ENCODE measurements around the gene MAK. TPM values are rescaled to one million over a fixed set of nuclear protein-coding genes. Genes with fewer than 3 reads are reported as not detected.
"Not testable (repeated sequence)": the region's sequence is repeated elsewhere in the genome, so short reads cannot be mapped to it uniquely, and the experiment has no call there.

MAK gene
- total RNA-seq, 1 experiment from 2014 or later: 0.06 TPM

DNA sequence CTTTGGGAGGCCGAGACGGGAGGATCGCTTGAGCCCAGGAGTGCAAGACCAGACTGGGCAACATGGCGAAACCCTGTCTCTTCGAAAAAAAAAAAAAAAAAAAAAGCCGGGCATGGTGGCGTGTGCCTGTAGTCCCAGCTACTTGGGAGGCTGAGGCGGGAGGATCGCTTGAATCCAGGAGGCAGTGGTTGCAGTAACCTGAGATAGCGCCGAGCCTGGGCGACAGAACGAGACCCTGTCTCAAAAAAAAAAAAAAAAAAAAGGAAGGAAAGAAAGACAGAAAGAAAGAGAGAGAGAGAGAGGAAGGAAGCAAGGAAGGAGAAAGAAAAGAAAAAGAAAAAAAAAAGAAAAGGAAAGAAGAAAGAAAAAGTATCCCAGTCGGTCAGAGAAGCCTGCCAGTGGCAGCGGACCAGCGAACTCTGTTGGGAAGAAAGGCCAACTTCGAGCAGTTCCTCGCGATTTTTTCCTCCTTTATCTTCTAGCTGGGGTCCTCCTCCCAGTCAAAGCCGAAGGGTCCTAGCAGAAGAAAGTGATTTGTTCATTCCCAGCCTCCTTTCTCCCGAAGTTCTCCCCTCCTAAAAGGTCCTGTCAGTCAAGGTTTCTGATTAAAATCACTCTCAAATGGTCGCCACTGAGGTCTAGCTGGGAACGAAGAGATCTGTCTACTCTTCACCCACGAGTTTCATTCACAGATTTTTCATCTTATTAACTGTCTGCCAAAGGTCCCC is 46.1 kb upstream of the MAK start:
- no TSS peak for BruUV-seq (replicated peaks)

DNA sequence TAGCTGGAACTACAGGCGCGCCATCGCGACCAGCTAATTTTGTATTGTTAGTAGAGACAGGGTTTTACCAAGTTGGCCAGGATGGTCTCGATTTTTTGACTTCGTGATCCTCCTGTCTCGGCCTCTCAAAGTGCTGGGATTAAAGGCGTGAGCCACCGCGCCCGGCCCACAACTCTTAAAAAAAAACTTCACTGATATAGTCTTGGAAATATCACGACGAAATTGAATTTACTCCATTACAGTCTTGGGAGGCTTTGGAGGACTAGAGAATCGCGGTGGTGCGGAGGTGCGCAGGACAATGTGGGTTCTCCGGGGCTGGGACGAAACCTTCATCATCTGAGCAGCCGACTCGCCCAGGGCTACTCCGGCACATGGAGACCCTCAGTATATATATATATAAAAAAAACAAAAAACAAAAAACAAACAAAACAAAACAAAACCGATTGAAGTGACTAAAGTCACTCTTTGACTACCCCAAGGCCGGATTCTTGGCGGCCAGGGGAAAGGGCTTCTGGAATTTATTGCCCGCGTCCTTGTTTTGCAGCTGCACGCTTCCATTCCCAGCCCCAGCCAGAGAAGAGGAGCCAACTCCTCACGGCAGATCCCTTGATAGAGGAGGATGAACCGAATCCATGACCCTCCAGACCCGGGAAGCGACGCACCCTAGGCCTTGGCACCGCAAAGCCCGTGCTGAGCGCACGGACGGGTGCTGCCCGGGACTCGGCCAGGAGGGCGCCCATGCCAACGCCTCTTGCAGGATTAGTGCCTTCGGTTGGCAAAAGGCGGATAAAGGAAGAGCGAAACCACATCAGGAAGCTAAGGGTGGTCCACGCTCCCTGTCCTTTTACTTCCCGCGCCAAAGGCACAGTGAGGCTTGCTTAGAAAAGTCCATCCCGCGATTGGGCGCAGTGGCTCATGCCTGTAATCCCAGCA is 45.2 kb upstream of the MAK start:
- POLR2A ChIA-PET (ENCODE audit: low non-redundant PET): interaction anchor here (0.6 kb wide), 1 partner anchor 135 kb away, joined by 3 read pairs; no protein-coding TSS in a partner anchor
- Histone ChIP-seq H3K27me3 (replicated peaks; ENCODE audit: insufficient read depth, low read depth, low read length, poor library complexity) (peaks cover 4% of the 10 kb centered on the region), H3K27ac (ENCODE audit: low read depth, low read length, poor library complexity, severe bottlenecking) (no peak overlapping the region), H3K9me3 (ENCODE audit: low read depth, low read length, poor library complexity, severe bottlenecking) (no peaks in the 10 kb centered on the region), H3K4me1 (ENCODE audit: insufficient read depth, low read length, poor library complexity, severe bottlenecking) (peaks cover 8% of the 10 kb centered on the region), H3K4me3 (ENCODE audit: low read depth, low read length, poor library complexity, severe bottlenecking) (no peak overlapping the region), H3K36me3 (ENCODE audit: insufficient read depth, low read length, poor library complexity, severe bottlenecking) (no peaks in the 10 kb centered on the region)
- BruUV-seq (replicated peaks): no TSS peak
- DNase-seq (ENCODE audit: low spot score): no peak
- intact Hi-C loops (cut with micrococcal nuclease; ENCODE audit: unreplicated experiment): no loop called here
- no peak for TF ChIP-seq EZH2 (IDR thresholded peaks at IDR 0.05; ENCODE audit: borderline replicate concordance, low read depth, low read length, poor library complexity, severe bottlenecking)
- TF ChIP-seq, protein P1, sequence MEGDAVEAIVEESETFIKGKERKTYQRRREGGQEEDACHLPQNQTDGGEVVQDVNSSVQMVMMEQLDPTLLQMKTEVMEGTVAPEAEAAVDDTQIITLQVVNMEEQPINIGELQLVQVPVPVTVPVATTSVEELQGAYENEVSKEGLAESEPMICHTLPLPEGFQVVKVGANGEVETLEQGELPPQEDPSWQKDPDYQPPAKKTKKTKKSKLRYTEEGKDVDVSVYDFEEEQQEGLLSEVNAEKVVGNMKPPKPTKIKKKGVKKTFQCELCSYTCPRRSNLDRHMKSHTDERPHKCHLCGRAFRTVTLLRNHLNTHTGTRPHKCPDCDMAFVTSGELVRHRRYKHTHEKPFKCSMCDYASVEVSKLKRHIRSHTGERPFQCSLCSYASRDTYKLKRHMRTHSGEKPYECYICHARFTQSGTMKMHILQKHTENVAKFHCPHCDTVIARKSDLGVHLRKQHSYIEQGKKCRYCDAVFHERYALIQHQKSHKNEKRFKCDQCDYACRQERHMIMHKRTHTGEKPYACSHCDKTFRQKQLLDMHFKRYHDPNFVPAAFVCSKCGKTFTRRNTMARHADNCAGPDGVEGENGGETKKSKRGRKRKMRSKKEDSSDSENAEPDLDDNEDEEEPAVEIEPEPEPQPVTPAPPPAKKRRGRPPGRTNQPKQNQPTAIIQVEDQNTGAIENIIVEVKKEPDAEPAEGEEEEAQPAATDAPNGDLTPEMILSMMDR (conservative IDR thresholded peaks at IDR 0.05; ENCODE audit: low read depth, low read length): no peak
- CTCF ChIA-PET: no interaction called here

More for the DNA sequence above, 46.1 kb upstream of the MAK start:
- Histone ChIP-seq H3K27ac (ENCODE audit: low read depth, low read length, poor library complexity, severe bottlenecking) (no peak overlapping the region), H3K4me1 (ENCODE audit: insufficient read depth, low read length, poor library complexity, severe bottlenecking) (peaks cover 8% of the 10 kb centered on the region), H3K4me3 (ENCODE audit: low read depth, low read length, poor library complexity, severe bottlenecking) (no peak overlapping the region), H3K27me3 (replicated peaks; ENCODE audit: insufficient read depth, low read depth, low read length, poor library complexity) (peaks cover 4% of the 10 kb centered on the region), H3K9me3 (ENCODE audit: low read depth, low read length, poor library complexity, severe bottlenecking) (no peaks in the 10 kb centered on the region), H3K36me3 (ENCODE audit: insufficient read depth, low read length, poor library complexity, severe bottlenecking) (no peaks in the 10 kb centered on the region)
- ChIA-PET CTCF (no interaction called here), POLR2A (ENCODE audit: low non-redundant PET) (no interaction called here)
- TF ChIP-seq, protein P1 (conservative IDR thresholded peaks at IDR 0.05; ENCODE audit: low read depth, low read length): no peak
- no peak for TF ChIP-seq EZH2 (IDR thresholded peaks at IDR 0.05; ENCODE audit: borderline replicate concordance, low read depth, low read length, poor library complexity, severe bottlenecking)
- intact Hi-C loops (cut with micrococcal nuclease; ENCODE audit: unreplicated experiment): no loop called here
- DNase-seq (ENCODE audit: low spot score): no peak

DNA sequence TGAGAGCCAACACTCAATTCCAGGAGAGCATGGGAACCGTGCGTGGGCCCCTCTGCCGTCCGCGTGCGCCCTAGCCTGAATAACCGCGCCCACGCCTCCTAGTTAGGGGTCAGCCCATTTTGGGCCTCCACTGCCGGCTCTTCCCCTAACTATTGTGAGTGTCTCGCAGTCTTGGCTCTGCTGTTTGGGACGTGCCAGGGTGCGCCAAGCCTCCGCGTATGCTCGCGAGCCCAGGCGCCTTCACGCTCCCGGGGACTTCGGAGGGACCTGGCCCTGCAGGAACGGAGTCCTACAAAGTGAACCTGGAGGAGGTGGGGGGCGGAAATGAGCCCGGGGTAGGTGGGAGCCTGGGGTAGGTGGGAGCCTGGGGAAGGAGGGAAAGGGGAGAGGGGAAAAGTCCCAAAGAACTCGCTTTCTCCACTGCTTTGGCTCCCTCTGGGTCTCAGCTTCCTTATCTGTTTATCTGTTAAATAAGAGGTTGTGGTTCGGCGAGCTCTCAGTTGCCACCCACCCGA is 44.4 kb upstream of the MAK start:
- CTCF ChIA-PET: no interaction called here
- intact Hi-C loops (cut with micrococcal nuclease; ENCODE audit: unreplicated experiment): no loop called here

DNA sequence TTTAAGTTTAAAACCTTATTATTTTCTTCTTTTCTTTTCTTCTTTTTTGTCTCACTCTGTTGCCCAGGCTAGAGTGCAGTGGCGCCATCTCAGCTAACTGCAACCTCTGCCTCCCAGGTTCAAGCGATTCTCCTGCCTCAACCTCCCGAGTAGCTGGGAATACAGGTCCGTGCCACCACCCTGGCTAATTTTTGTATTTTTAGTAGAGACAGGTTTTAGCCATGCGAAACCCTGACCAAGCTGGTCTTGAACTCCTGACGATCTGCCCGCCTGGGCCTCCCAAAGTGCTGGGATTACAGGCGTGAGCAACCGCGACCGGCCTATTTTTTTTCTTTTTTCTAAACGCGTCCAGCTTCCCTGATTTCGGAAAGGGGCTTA is 43.9 kb upstream of the MAK start:
- H3K4me3 ChIP-seq (ENCODE audit: low read depth, low read length, poor library complexity, severe bottlenecking); POLR2A ChIA-PET (ENCODE audit: low non-redundant PET); DNase-seq (ENCODE audit: low spot score); H3K27ac ChIP-seq (ENCODE audit: low read depth, low read length, poor library complexity, severe bottlenecking); H3K36me3 ChIP-seq (ENCODE audit: insufficient read depth, low read length, poor library complexity, severe bottlenecking); BruUV-seq (replicated peaks); CTCF ChIA-PET; intact Hi-C loops (cut with micrococcal nuclease; ENCODE audit: unreplicated experiment); H3K9me3 ChIP-seq (ENCODE audit: low read depth, low read length, poor library complexity, severe bottlenecking); H3K27me3 ChIP-seq (replicated peaks; ENCODE audit: insufficient read depth, low read depth, low read length, poor library complexity); H3K4me1 ChIP-seq (ENCODE audit: insufficient read depth, low read length, poor library complexity, severe bottlenecking): not testable (repeated sequence)

More for the DNA sequence above, 44.4 kb upstream of the MAK start:
- TF ChIP-seq EZH2 (IDR thresholded peaks at IDR 0.05; ENCODE audit: borderline replicate concordance, low read depth, low read length, poor library complexity, severe bottlenecking): no peak
- TF ChIP-seq, protein P1 (conservative IDR thresholded peaks at IDR 0.05; ENCODE audit: low read depth, low read length): no peak
- Histone ChIP-seq H3K4me1 (ENCODE audit: insufficient read depth, low read length, poor library complexity, severe bottlenecking) (peaks cover 8% of the 10 kb centered on the region), H3K36me3 (ENCODE audit: insufficient read depth, low read length, poor library complexity, severe bottlenecking) (no peaks in the 10 kb centered on the region), H3K27ac (ENCODE audit: low read depth, low read length, poor library complexity, severe bottlenecking) (no peak overlapping the region), H3K9me3 (ENCODE audit: low read depth, low read length, poor library complexity, severe bottlenecking) (no peaks in the 10 kb centered on the region), H3K27me3 (replicated peaks; ENCODE audit: insufficient read depth, low read depth, low read length, poor library complexity) (peaks cover 4% of the 10 kb centered on the region), H3K4me3 (ENCODE audit: low read depth, low read length, poor library complexity, severe bottlenecking) (no peak overlapping the region)
- BruUV-seq (replicated peaks): no TSS peak
- POLR2A ChIA-PET (ENCODE audit: low non-redundant PET): interaction anchor here (0.6 kb wide), 1 partner anchor 134 kb away, joined by 3 read pairs; no protein-coding TSS in a partner anchor
- no peak for DNase-seq (ENCODE audit: low spot score)

All from A673 (cell line).